B cell (primary cell): ENCODE measurements around the gene MBP. TPM values are rescaled to one million over a fixed set of nuclear protein-coding genes. Genes with fewer than 3 reads are reported as not detected.

ENCODE experiments used
- ATAC-seq: fragments of 200-7000 bp; cut with Tn5 transposase; one replicate; pipeline ENCODE4 v1.10.0; 2021; ENCODE audit warnings: low read depth, mild to moderate bottlenecking, moderate number of reproducible peaks, moderate library complexity
- CTCF ChIA-PET: fragments of 350-600 bp; sonication (Branson Sonifier 250); formaldehyde crosslinking; loops from one replicate; lab custom pipeline; 2021; ENCODE audit warnings: antibody characterized with exemption, inconsistent platforms; lab: Charles Lee
- POLR2A ChIA-PET: fragments of 350-600 bp; sonication (Branson Sonifier 250); formaldehyde crosslinking; loops from one replicate; lab custom pipeline; 2021; ENCODE audit warnings: antibody characterized with exemption; lab: Charles Lee
- DNase-seq: peaks from one replicate; pipeline ENCODE4 v3.0.0; 2013
- H2AFZ ChIP-seq: 2 replicates; pipeline ENCODE4 v1.6.1; 2012; ENCODE audit warnings: mild to moderate bottlenecking, low read depth, low read length; ENCODE audit not compliant: insufficient read depth, poor library complexity, severe bottlenecking
- H3K27ac ChIP-seq, 2 donors: 1 replicate in 1 of 2; 2 replicates in 1 of 2; pipeline ENCODE4 v1.5.1; 2012 to 2013; ENCODE audit warnings: low read length in 2 of 2, mild to moderate bottlenecking in 2 of 2, moderate library complexity in 1 of 2
- H3K27me3 ChIP-seq, 4 experiments: fragments of 200-600 bp in 1 of 4; sonication (generic) in 1 of 4; replicated peaks in 1 of 4; 1 replicate in 2 of 4; 2 replicates in 2 of 4; pipeline versions ENCODE4 v1.6.1 to v1.7.0; 2013 to 2016; ENCODE audit warnings: low read length in 3 of 4, mild to moderate bottlenecking in 2 of 4, mixed read lengths in 1 of 4, moderate library complexity in 1 of 4; ENCODE audit not compliant: insufficient read depth in 4 of 4, control insufficient read depth in 3 of 4; ENCODE audit errors: control extremely low read depth in 1 of 4
- H3K36me3 ChIP-seq, 2 experiments: replicated peaks in 1 of 2; 1 replicate in 1 of 2; 2 replicates in 1 of 2; pipeline versions ENCODE4 v1.6.1 to v1.7.1; 2013; ENCODE audit warnings: low read length in 1 of 2; ENCODE audit not compliant: insufficient read depth in 2 of 2, control insufficient read depth in 1 of 2; ENCODE audit errors: control extremely low read depth in 1 of 2, extremely low read depth in 1 of 2
- H3K4me1 ChIP-seq, 2 donors: fragments of 200-600 bp in 1 of 2; sonication (generic) in 1 of 2; 1 replicate in 1 of 2; 2 replicates in 1 of 2; pipeline versions ENCODE4 v1.5.1 to v1.6.1; 2013 to 2017; ENCODE audit warnings: low read length in 2 of 2; ENCODE audit not compliant: control insufficient read depth in 2 of 2, insufficient read depth in 2 of 2
- H3K4me2 ChIP-seq: replicated peaks from 2 replicates; pipeline ENCODE3; 2012; ENCODE audit warnings: mild to moderate bottlenecking, low read depth, low read length; ENCODE audit not compliant: poor library complexity, severe bottlenecking
- H3K4me3 ChIP-seq, 5 experiments: fragments of 200-600 bp in 1 of 5; sonication (generic) in 1 of 5; 1 replicate in 3 of 5; 2 replicates in 2 of 5; pipeline versions ENCODE4 v1.5.1 to v1.7.0; 2011 to 2016; ENCODE audit warnings: low read length in 4 of 5, mild to moderate bottlenecking in 4 of 5, low read depth in 2 of 5, control low read depth in 1 of 5, moderate library complexity in 1 of 5; ENCODE audit not compliant: insufficient read depth in 1 of 5; ENCODE audit errors: control extremely low read depth in 1 of 5, extremely low read depth in 1 of 5
- H3K79me2 ChIP-seq: fragments of 200-600 bp; sonication (generic); one replicate; pipeline ENCODE4 v1.6.0; 2016; ENCODE audit warnings: low read length; ENCODE audit not compliant: control insufficient read depth, insufficient read depth
- H3K9ac ChIP-seq: fragments of 200-600 bp; sonication (generic); 2 replicates; pipeline ENCODE4 v1.6.1; 2017; ENCODE audit warnings: mild to moderate bottlenecking, low read length, moderate library complexity
- H3K9me3 ChIP-seq, 3 donors: one replicate each; pipeline versions ENCODE4 v1.6.1 to v1.7.1; 2013; ENCODE audit warnings: low read length in 2 of 3; ENCODE audit not compliant: control insufficient read depth in 2 of 3, insufficient read depth in 1 of 3; ENCODE audit errors: control extremely low read depth in 1 of 3
- H4K20me1 ChIP-seq: 2 replicates; pipeline ENCODE4 v1.6.0; 2012; ENCODE audit warnings: mild to moderate bottlenecking, low read length; ENCODE audit not compliant: insufficient read depth, control insufficient read depth, poor library complexity, severe bottlenecking
- H3K27ac Mint-ChIP-seq: one replicate; pipeline ENCODE4 v1.8.0; 2021; ENCODE audit warnings: mixed read lengths
- H3K27me3 Mint-ChIP-seq: one replicate; pipeline ENCODE4 v1.8.0; 2021; ENCODE audit warnings: mixed read lengths
- H3K4me1 Mint-ChIP-seq: one replicate; pipeline ENCODE4 v1.8.0; 2021; ENCODE audit warnings: mixed read lengths
- H3K4me3 Mint-ChIP-seq: one replicate; pipeline ENCODE4 v1.8.0; 2021; ENCODE audit warnings: mixed read lengths
- H3K9me3 Mint-ChIP-seq: one replicate; pipeline ENCODE4 v1.8.0; 2022; ENCODE audit warnings: mixed read lengths; ENCODE audit not compliant: insufficient read depth
- CTCF ChIP-seq: fragments of 200-600 bp; IDR thresholded peaks from one replicate; pipeline ENCODE4 v1.8.0; 2022; ENCODE audit warnings: antibody characterized with exemption, mild to moderate bottlenecking
- EZH2 ChIP-seq: IDR thresholded peaks from 2 replicates; pipeline ENCODE4 v1.6.1; 2012; ENCODE audit warnings: borderline replicate concordance, low read depth, mild to moderate bottlenecking, moderate library complexity, low read length; ENCODE audit not compliant: insufficient read depth, poor library complexity, severe bottlenecking
- WGBS: methylation state at CpG from one replicate; pipeline ENCODE4 v1.1.5; 2013; ENCODE audit warnings: missing lambda C conversion rate; ENCODE audit not compliant: insufficient coverage; 5-methylcytosine and 5-hydroxymethylcytosine counted together
- intact Hi-C: fragments of 100-400 bp; cut with micrococcal nuclease; formaldehyde crosslinking; loops from one replicate; pipeline ENCODE4 v1.10.0; 2022
- polyA plus RNA-seq: library from polyadenylated mRNA; depleted of rRNA; stranded (reverse); fragments of >200 nt; gene quantifications from 2 replicates; pipeline ENCODE4 v1.2.3, GENCODE V29; 2012
- total RNA-seq, 2 donors: library from RNA; stranded (reverse); fragments of 120-200 nt in 1 of 2; gene quantifications; 1 replicate in 1 of 2; 2 replicates in 1 of 2; pipeline versions ENCODE4 v1.2.3 to v1.2.4, GENCODE V29; 2013 to 2022

MBP gene
- total and polyA plus RNA-seq, 2 donors (not counting 1 experiment from before 2014, with no cell fraction given): 30.1 to 192 TPM

GRCh38 chr18:76978616-76979015, 154.0 kb downstream of the MBP start:
- TF ChIP-seq EZH2: no peak
- TF ChIP-seq CTCF: no peak
- peak overlapping the region in 1 of 2 donors; percentile 94 for H3K27ac ChIP-seq
- Mint-ChIP-seq H3K27me3 (no peaks in the 10 kb centered on the region), H3K4me3 (peak overlapping the region; percentile 73), H3K4me1 (peaks cover 75% of the 10 kb centered on the region), H3K27ac (peak overlapping the region; percentile 92), H3K9me3 (no peaks in the 10 kb centered on the region)
- no peak overlapping the region for H2AFZ ChIP-seq
- peak overlapping the region in 1 of 5 experiments; percentile 19 for H3K4me3 ChIP-seq
- ChIA-PET CTCF (interaction anchor here (0.9 to 13.3 kb wide), 3 partner anchors 14 to 58 kb away, joined by 3 to 287 read pairs (median 19); no protein-coding TSS in a partner anchor), POLR2A (interaction anchor here (1.3 to 2.6 kb wide), 2 partner anchors 13 to 15 kb away, joined by 6 to 13 read pairs; no protein-coding TSS in a partner anchor)
- H3K27me3 ChIP-seq: no peaks in the 10 kb centered on the region
- DNase-seq: peak; percentile 65
- WGBS: 56% methylated on average over 6 of the region's 14 CpGs
- ATAC-seq: no peak
- peak overlapping the region; percentile 69 for H3K4me2 ChIP-seq
- H3K36me3 ChIP-seq: peaks cover 0 to 3% of the 10 kb centered on the region in 2 experiments
- no peaks in the 10 kb centered on the region for H3K79me2 ChIP-seq
- H3K4me1 ChIP-seq: peaks cover 64 to 67% of the 10 kb centered on the region in 2 donors
- H3K9me3 ChIP-seq: peaks cover 0 to 6% (median 0%) of the 10 kb centered on the region in 3 donors
- H4K20me1 ChIP-seq: no peaks in the 10 kb centered on the region
- intact Hi-C loops: no loop called here
- H3K9ac ChIP-seq: no peak overlapping the region

GRCh38 chr18:76977684-76978232, 154.8 kb downstream of the MBP start:
- intact Hi-C loops: no loop called here
- no peaks in the 10 kb centered on the region for H3K27me3 ChIP-seq
- H3K4me1 ChIP-seq: peaks cover 58% of the 10 kb centered on the region in 2 donors
- H3K9ac ChIP-seq: no peak overlapping the region
- ATAC-seq (no peak), DNase-seq (no peak)
- Mint-ChIP-seq H3K9me3 (no peaks in the 10 kb centered on the region), H3K27ac (peak overlapping the region; percentile 88), H3K27me3 (no peaks in the 10 kb centered on the region), H3K4me1 (peaks cover 67% of the 10 kb centered on the region), H3K4me3 (peak overlapping the region; percentile 56)
- no peaks in the 10 kb centered on the region for H4K20me1 ChIP-seq
- H3K27ac ChIP-seq: peak overlapping the region in 1 of 2 donors; percentile 94
- H3K4me3 ChIP-seq: no peak overlapping the region
- no peak overlapping the region for H2AFZ ChIP-seq
- peaks cover 0 to 6% (median 0%) of the 10 kb centered on the region in 3 donors for H3K9me3 ChIP-seq
- WGBS: 91% methylated on average over 9 of the region's 11 CpGs
- H3K4me2 ChIP-seq: no peak overlapping the region
- POLR2A ChIA-PET: interaction anchor here (1.1 to 2.6 kb wide), 3 partner anchors 12 to 19 kb away, joined by 5 to 13 read pairs (median 6); no protein-coding TSS in a partner anchor
- no peaks in the 10 kb centered on the region for H3K79me2 ChIP-seq
- CTCF ChIA-PET: interaction anchor here (1.1 to 13.3 kb wide), 3 partner anchors 13 to 175 kb away, joined by 3 to 287 read pairs (median 19); no protein-coding TSS in a partner anchor
- peaks cover 0 to 4% of the 10 kb centered on the region in 2 experiments for H3K36me3 ChIP-seq
- TF ChIP-seq EZH2 (no peak), CTCF (no peak)
